GM04503 (cell line): ENCODE data around the gene AOPEP.
A peak's percentile ranks its signal among the peaks of the same experiment; 100 is the strongest.

Source experiments
- DNase-seq: peaks from one replicate; pipeline ENCODE4 v3.0.0-alpha.2; 2012; ENCODE audit warnings: low read depth

Gene AOPEP

DNA sequence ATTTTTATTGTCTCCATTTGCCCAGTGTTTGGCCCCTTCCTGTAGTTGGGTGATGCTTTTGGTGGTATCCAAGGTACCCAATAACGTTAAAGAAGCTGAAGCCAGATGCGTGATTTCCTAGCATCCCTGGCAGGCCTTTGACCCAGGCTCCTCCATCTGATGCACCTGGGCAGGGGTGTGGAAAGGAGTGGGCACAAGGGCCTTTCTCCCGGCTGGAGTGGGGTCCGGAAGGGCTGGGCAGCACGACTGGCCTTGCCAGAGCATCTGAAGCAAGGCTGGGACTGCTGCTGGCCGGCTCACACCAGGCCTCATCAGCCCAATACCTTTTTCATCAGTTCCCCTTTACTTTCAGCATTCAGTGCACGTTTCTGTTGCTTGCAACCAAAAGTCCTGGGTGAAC is 370.8 kb downstream of the AOPEP start:
- DNase-seq, result no peak

DNA sequence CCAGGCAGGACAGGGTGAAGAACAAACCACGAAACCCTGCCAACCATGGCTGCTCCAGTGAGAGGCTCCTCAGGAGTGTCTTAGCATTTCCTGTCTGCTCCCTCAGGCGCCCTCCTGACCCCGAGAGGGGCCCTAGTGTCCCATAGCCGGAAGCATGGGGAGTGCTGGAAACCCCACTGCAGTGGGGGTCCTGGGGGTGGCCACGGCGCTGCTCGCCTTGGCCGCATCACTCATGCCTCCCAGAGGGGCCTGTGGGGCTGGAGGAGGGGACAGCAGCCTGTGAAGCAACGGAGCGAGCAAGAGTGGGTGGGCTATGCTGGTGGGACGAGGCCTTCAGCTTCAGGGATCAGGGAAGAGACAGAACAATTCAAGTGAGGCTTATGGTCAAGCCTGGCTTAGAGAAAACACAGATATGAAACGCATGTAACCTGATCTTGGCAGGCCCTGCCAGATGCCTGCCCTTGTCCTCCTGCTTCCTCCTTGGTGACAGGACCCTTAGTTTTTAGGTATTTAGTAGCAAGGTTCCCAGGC is 372.0 kb downstream of the AOPEP start:
- DNase-seq, result no peak

DNA sequence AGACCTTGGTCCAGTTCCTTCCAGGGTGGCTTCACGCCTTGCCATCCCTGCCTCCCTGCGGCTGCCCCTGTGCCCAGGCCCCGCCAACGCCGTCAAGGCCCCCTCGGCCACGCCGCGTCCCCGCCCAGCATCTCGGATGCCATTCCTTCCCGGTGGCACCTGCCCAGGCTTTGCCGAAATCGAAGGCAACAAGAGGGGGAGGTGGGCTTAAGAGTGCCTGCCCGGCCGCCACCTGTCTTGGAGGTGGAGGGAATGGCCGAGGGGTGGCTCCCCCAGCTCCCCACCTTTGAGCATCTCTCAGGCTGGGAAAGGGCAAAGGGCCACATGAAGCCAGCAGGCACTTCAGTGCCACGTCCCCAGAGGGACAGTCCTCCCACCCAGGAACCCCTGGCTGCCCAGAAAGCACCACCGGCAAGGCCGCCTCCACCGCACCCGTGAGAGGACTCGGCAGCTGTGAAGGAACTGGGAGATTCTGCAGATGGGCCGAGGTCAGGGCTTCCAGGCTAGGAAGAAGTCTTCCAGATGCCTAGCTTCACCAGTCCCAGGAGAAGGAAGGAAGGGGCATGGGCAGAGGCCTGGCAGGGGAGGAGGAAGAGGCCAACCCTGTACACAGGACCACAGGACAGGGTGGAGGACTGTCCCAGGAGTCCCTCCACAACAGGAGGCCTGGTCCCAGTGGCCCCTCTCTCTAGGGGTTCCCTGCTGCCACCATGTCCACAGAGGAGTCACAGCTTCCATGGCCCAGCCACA is 373.0 kb downstream of the AOPEP start:
- no peak for DNase-seq

DNA sequence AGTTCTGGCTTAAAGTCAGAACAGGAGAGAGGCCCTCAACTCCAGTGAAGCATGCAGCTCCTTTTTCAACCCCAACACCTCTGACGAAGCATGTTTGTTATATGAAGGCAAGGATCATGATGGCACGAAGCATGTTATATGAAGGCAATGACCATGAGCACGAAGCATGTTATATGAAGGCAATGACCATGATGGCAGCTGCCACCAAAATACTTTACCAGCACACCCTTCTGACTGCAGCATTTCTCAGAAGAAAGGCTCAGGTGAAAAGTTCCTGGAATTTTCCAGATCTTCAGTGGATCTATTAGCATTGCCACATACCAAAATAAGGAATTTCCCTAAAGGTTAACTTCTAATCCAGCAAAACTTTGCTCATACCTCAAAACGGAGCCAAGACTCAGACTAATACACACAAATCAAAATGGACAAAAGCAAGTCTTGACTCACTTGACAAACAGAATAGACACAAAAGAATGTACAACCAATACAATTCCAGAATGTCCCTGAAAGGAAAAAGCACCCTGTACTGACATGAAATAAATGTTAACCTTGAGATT is 373.6 kb downstream of the AOPEP start:
- peak; percentile 27 for DNase-seq

DNA sequence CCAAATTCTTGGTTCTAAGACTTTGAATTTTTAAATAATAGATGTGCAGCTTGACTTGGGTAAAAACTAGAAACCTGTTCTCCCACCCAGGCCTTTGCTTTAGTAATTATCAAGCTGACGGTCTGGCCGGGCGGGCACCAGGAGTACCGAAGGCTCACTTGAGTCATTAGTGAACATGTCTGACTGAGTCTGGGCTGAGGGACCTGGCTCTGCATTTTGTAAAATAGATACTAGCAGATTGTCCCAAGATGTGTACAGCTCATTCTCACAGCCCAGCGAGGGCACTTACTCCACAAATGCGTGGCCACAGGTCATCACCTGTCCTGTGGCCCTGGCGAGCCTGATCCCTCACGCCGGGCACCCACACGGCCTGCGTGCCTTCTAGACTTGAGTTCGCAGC is 374.8 kb downstream of the AOPEP start:
- no peak for DNase-seq

DNA sequence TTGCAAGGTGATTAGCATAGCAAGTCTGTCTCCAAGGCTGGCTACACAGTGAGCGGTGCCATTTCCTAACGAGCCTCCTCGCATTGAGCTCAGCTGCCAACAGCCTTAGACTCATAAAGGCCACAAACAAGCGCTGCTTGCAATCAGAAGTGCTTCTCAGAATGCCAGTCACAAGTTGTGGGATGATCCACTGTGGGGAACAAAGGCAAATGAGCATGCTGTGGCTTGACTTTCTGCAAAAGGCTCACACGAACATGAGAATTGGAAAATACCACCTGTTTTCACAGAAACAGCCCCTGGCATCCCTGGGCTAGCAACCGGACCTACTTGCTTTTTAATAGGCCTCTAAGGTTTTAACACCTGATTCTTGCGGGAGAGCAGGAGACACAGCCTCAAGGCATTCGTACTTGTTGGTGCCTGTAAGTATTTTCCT is 375.5 kb downstream of the AOPEP start:
- DNase-seq, result no peak

DNA sequence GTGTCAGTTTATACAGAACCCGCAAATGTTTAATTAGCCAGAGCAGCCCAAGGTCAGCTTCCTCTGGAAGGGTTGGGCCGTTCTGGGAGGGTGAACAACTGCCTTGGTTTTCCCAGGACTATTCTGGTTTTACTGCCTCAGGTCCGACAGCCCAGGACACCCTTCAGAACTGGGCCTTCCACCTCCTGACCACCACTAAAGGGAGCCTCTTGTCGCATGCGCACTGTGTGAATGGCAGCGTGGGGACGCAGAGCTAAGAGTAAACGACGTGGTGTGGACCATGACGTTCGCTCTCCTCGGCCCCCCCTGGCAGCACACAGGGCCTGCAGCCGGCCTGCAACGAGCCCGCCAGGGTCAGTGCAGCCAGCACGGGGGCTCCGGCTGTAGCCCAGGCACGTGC is 376.1 kb downstream of the AOPEP start:
- DNase-seq, result no peak

DNA sequence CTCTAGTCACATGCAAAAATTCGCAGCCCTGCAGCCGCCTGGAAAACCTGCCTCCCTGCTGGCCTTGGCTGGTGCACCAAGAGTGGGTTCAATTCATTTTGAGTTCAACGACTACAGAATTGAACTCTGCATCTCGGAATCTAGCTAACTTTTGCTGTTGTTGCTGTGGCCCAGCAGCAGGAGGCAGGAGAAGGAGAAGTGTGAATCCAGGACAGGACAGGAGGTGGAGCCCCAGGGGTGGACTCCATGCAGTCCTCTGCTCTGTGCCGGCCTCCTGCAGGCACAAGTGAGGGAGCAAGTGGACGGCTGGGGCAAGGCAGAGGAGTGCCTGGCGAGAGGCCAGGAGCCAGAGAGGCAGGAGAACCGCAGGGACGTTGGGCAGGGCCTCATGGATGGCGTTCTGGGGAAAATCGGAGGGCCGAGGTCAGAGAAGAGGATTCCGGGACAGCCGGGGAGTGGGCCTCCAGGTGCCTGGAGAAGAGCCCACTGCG is 376.8 kb downstream of the AOPEP start:
- no peak for DNase-seq

DNA sequence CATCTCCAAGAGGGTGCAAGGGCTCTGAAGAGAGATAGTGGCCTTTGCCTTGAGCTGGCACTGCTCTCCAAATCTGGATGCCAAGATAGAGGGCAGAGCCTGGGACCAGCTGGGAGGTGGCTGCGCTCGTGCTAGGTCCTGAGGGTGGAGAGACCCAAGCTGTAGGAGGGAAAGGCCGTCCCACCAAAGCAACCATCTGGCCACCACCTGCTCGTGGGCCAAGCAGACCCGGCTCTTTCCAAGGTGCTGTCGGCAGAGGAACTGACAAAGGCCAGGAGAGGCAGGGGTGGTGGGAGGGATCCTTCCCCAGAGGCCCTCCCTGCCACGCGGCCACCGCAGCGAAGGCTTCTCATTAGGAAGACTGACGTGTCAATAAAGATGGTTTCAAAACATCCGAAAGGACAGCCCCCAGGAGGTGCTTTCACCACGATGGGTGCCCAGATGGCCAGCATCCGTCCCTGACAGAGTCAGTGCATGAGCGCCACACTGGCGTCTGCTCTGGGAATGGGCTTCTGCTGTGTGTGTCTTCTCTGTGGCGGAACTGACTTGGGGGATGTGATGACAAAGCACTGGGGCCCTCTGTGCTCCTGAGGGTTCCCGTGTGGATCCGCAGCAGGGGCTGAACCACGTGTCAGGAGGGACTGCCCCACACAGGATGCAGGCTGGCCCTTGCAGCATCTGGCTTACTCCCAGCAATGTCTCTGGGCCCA is 377.5 kb downstream of the AOPEP start:
- DNase-seq, result no peak

DNA sequence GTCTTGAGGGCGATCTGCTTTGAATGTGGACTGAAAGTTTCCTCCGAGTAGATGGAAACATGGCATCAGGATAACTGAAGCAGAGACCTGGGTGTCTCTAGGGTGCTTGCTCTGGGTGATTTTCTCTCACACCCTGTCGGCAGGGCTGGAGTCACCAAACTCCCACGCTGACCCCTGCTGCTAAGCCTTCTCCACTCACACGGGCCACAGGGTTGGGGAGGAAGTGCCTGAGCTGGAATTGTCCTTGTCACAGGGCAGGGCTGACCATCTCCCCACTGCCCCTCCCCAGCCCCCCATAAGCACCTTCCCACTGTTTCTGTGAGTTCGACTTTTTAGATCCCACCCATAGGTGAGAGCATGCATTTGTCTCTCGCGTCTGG is 378.1 kb downstream of the AOPEP start:
- no peak for DNase-seq

DNA sequence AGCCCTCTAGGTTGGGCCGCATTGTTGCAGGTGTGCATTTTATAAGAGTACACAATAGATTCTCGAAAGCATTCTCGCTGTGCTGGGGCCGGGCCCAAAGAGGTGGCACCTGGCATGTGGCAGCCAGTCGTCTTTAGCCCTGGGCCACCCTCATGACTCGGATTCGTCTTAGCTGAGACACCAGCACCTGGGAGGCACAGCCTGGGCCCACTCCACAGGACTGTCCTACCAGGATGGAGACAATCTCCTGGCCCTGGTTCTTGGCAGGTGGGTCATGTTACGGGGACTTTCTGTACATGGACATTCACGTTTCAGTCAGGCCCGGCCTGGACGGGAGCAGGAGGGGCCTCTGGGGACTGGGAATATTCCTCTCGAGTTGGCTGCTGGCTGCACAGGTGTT is 378.5 kb downstream of the AOPEP start:
- no peak for DNase-seq

DNA sequence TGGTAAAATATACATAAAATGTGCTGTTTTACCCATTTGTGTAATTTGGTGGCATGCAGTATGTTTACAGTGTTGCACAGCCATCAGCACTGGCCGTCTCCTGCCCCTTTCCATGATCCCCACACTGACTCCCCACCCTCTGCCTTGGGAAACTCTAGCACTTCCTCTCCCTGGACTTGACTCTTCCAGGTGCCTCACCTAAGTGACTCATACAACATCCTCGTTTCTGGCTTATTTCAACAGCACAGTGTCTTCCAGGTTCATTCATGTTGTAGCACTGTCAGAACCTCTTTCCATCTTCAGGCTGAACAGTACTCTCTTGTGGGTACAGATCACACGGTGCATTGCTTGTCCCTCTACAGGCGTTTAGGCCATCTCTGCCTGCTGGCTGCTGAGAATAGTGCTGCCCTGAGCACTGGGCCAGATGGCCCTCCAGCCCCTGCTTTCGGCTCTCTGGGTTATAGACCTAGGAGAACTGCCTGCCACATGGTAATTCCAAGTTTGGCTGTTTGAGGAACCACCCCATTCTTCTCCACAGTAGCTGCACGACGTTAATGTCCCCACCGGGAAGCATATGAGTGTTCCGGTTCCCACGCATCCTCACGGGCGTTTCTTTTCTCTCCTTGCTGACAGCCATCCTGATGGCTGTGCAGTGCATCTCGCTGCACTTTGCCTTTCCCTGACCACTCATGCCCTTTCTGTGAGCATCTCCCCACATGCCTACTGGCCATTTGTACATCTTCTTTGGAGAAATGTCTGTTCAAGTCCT is 379.2 kb downstream of the AOPEP start:
- no peak for DNase-seq

DNA sequence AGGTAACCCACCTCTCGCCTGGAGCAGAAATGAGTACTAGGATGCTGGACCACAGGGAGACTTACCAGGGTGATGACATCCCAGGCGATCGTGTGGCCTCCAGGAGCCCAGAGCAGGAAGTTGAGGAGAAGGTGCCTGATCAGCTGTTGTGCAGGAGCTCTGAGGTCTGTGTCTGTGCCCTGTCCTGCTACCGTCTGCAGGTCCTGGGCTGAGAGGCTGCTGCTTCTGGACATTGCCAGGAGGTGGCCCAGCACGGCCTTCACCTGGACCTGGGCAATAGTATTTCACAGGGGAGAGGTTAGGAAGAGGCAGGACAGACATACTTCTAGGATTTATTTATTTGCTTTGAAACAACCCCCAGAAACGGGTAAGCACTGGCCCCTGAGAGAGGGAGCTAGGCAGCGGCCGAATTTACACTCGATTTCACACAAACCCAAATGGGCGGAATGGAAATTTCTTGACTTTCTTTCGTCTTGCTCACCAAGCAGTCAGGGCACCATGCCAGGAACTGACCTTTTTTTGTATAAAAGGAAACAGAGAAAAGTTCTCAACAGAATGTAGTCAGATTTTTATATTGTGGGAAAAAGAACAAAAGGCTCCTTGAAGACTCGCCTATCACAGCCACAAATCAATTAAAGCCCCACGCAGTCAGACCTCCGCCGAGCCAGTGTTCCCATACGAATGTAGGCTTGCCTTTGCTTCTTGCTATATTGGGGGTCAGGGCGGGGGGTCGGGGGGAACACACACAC is 380.7 kb downstream of the AOPEP start:
- DNase-seq, result no peak

DNA sequence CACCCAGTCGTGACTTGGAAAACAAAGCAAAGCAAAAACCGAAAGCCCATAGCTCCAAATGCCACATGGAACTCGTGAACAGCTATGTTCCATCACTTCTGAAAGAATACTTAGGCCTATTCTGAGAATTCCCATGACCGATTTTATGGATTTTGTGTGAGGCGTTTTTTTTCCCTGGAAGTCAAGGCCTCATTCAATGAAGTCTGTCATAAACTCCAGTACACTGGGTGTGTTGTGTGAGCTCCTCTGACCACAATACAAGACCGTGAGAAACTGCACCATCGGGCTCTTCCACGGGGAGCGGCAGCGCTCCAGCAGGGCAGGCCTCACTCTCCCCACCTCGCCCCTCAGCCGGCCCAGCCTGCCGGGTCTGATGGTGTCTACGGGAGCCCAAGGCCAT is 381.5 kb downstream of the AOPEP start:
- DNase-seq, result no peak

DNA sequence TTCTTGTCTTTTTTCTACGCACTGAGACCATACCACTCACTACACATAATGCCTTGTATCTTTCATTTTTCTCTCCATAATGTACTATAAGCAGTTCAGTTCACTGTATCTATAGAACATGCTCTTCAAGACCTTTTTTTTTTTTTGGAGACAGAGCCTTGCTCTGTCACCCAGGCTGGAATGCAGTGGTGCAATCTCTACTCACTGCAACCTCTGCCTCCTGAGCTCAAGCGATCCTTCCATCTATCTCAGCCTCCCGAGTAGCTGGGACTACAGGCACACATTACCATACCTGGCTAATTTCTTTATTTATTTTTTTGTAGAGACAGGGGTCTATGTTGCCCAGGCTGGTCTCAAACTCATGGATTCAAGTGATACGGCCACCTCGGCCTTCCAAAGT is 382.3 kb downstream of the AOPEP start:
- DNase-seq, result no peak

DNA sequence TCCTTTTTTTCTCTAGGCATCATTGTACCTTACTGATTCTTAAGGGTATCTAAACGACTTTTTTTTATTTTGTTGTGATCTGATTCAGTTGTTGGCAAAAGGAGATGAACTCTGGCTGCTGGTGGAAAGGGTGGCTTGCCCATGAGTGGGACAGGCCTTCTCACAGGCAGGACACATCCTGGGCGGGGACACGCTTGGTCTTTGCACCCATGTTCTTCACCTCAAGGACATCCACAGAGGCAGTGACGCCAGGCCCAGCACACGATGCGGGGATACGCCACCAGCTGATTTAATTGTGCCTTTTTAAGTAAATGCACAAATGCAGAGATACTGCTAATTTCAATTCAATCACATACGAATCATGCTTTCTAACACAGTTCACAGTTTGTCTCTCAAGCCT is 383.0 kb downstream of the AOPEP start:
- no peak for DNase-seq

DNA sequence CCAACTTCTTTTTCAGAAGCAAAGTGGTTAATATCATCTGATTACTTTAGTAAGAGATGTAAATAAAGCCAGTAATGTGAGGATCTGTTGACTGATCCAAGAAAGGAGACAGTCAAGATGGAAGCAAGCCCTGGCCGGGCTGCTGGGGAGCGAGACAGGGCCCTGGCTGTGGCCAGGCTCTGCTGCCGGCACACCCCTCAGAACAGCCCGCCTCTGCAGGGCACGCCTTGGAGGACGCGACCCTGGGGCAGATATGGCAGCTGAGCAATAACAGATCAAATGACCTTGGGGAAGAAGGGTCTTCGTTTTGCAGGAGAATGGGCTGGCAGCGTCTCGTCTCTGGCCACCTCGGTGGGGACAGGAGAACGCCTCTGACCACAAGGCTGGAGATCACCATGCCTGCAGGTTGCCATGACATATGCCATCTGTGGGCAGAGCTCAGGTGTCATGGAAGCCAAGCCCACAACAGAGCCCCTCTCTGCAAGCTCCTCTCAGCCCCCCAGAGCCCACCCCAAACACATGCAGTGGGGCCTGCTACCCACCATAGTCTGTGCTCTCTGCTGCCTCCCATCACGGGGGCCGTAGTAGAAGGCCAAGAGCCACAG is 384.5 kb downstream of the AOPEP start:
- no peak for DNase-seq

DNA sequence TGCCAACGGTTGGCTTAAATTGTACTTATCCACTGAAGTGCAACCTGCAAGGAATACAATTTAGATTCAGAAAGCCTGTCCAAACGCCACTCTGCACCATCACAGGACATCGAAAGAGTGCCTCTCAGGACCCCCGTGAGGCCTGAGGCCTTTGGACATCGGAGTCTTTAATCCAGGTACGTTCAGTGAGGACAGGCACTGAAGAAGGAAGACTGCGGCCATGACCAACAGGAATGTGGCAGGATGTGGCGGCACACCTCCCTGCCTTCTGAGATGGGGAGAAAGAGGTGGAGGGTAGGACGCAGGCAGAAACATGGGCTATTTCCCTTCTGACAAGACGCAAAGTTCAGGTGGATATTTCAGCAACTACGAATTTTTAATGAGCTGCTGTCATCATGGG is 385.2 kb downstream of the AOPEP start:
- no peak for DNase-seq

DNA sequence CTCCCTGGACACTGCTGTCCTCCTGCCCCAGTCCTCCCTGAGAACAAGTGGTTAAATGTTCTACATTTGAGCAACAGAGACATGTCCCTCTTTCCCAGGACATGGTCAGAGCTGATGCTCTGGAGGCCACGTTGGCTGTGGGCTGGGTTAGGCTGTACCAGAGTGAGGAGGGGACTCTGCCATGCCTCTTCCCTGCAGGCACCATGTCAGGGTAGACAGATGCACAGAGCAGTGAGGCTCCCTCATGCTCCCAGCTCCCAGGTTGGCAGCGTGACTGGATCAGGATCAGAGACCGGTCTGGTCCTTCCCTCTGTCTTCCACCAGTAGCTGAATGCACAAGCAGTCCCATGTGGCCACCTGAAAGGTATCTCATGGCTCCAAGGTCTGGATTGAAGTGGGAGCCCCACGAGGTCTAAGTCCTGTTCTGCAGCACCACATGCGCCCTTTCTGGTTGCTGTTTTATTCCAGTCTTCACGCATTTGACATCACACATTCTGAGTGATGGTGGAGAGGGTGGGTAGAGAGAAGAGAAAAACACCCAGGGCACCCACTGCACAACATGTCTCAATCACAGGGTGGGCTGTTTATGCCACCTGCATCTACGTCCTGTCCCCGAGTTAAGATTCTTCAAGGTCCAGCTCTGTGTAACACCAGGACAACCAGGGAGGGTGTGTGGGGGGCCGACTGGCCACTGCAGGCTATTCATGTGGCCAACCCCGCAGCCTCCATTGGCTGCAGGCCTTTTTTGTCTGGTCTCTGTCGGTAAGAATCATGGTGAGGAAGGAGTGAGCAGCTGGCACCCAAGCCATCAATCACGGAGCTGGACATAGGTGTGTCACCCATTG is 386.2 kb downstream of the AOPEP start:
- no peak for DNase-seq

DNA sequence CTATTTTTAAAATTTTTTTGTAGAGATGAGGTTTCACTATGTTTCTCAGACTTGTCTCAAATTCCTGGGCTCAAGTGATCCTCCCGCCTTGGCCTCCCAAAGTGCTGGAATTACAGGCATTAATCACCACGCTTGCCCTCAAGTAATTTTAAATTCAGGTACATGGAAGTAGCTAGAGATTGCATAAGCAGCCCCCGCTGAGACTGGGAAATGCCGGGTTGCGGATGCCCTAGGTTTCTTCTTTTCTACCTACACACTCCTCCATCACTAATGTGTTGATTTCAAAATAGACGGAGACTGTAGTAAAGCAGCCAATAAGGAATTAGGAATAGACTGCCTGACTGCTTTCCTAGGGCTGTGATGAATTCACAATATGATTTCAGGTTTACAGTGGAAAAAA is 388.6 kb downstream of the AOPEP start:
- DNase-seq, result no peak
